T follicular helper cell (primary cell): ENCODE data around the gene PCF11.
"Not testable (repeated sequence)": the region's sequence is repeated elsewhere in the genome, so short reads cannot be mapped to it uniquely, and the experiment has no call there.

ENCODE experiments used
- DNase-seq: peaks from one replicate; pipeline ENCODE4 v3.0.0-alpha.2; 2020; ENCODE audit warnings: low read depth

Gene PCF11

DNA sequence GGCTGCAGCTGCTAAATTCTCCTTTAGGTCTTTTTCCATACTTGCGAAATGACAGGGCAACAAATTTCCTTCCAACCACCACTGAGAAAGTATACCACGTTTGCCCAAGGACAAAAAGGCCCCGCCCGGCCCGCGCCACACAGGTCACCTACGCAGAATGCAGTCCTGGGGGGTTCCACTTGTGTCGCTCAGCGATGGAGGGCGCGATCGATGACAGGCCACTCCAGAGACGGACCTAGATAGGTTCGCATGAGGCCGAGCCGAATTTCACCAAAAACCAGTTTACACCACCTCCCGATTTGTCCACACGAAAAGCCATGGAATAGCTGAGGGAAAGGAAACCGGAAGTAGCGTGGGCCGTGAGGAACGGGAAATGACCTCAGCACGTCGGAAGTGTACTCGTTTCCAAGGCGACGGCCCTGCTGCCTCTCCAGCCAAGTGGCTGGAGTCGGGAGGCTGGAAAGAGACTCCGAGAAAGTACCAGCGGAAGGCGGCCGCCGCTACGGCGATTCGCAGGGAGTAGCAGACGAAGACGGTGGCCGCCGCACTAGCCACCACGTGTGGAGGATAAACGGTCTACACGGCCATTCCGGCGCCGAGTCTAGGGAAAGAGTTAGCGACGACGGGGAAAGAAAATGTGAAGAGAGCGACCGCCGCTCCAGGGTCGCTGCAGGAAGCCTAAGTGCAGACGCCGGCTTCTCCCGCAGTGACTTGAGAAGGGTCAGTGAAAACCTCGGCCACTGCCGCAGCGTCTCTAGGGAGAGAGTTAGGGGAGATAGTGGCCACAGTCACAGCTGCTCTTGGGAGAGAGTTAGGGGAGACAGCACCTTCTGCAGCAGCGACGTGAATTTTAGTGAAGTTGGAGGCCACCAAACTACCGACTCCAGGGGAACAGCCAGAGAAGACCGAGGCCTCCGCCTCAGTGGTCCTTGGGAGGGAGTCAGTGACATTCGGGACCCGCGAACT is 36.7 kb downstream of the PCF11 start, which contains the start of gene ANKRD42:
Gene ANKRD42, plus strand, starts transcription at position 398 of the 966 bp plus-strand sequence. CDS start 959 bp downstream, outside the sequence.
- DNase-seq: peak; percentile 81

DNA sequence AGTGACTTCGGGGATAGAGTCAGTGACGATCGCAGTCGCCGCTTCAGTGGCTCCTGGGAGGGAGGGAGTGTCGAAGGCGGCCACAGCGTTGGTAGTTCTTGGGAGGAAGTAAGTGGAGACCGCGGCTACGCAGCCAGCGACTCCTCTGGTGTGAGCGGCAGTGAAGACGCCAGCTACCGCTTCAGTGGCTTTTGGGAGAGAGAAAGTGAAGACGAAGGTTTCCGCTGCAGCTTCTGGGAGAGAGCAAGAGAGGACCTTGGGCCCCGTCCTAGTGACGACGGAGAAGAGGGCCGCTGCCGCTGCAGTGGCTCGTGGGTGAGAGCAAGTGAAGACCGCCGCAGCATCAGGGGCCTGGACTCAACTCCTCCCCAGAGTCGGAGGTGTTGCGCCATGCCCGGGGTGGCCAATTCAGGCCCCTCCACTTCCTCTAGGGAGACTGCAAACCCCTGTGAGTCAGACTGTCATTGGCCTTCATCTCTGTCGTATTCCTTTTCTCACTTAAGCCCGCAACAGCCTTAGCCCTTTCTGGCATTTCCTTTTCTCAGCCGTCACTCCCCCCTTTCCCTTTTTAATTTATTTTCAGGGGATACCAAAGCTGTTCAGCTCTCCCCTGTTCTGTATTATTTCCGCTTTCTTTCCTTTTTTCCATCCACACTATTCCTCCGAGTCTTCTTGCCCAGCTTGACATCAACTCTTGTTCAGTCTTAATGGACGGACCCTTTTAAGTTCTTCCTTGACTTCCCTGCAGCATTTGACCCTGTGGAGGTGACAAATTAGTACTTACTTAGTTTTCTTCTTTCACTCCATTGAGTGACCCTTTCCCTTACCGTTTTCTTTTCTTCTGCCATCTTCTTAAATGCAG is 37.6 kb downstream of the PCF11 start:
- peak; percentile 46 for DNase-seq

- no peak for DNase-seq
Observed at GRCh38 chr11:83195143-83195466, 38.2 kb downstream of the PCF11 start.

DNA sequence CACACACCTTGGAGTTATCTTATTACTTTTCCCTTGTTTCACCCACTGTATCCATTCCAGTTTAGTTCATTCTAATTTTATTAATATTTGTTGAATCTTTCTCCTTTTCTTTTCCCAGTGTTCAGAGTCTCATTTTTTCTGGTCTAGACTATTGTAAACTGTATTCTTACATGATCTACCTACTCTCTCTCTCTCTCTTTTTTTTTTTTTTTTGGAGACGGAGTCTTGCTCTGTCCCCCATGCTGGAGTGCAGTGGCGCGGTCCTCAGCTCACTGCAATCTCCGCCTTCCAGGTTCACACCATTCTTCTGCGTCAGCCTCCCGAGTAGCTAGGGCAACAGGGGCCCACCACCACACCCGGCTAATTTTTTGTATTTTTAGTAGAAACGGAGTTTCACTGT is 38.7 kb downstream of the PCF11 start:
- no peak for DNase-seq

GRCh38 chr11:83200035-83200434 is 43.1 kb downstream of the PCF11 start:
- no peak for DNase-seq

DNA sequence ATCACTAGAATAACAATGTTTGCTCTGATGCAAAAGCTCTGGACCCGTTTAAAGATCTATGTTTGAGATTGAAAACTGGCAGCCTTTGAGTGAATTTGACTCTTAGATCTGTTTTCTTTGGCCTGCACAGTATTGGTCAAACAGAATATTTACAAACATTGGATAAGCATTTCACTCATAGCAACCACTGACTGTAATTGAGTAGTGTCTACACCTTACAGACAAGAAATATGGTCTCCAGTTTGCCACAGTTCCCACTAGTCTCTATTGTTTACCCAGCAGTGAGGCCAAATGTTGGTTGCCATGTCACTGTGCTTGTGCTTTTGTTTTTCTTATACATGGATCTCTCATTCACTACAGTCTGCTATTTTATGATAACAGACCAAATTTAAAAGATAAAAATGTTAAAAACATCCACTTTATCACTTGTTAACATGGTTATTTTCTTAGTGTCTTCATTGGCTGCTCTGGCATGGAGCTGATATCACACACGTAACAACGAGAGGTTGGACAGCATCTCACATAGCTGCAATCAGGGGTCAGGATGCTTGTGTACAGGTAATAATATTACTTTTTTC is 48.8 kb downstream of the PCF11 start:
- no peak for DNase-seq

DNA sequence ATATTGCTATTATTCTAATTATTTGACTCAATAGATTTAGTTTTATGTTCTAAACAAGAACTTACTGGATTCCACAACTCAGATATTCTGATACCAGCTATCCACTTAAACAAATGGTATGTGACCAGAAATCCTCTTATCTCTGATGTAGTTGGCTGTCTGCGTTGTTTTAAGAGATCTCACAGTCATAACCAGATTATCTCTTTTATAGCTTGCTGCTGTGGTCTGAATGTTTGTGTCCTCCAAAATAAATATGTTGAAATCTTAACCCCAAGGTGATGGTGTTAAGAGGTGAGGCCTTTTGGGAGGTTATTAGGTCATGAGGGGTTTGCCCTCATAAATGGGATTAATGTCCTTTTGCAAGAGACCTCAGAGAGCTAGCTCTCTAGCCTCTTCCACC is 49.3 kb downstream of the PCF11 start:
- DNase-seq: no peak

GRCh38 chr11:83206771-83207382 is 49.9 kb downstream of the PCF11 start:
- DNase-seq: not testable (repeated sequence)

GRCh38 chr11:83219095-83219494 is 62.2 kb downstream of the PCF11 start:
- DNase-seq: no peak

- DNase-seq: no peak
Observed at GRCh38 chr11:83220260-83220659, 63.3 kb downstream of the PCF11 start.

- DNase-seq: no peak
Observed at GRCh38 chr11:83221694-83222093, 64.8 kb downstream of the PCF11 start.

DNA sequence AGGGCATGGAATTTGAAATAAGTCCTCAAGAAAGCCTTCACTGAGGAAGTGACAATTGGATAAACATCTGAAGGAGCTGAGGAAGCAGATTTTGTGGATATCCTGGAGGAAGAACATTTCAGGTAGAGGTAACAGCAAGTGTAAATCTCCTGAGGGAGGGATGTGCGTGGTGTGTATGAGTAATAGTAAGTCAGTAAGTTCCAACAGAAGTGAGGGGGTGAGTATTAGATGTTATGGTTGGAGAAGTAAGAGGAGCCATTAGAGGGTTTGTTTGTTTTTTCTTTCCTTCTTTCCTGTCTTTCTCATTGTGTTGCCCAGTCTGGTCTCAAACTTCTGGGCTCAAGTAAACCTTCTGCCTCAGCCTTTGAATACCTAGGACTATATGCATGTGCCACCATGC is 65.6 kb downstream of the PCF11 start:
- no peak for DNase-seq

GRCh38 chr11:83223457-83223856 is 66.5 kb downstream of the PCF11 start:
- DNase-seq: no peak

DNA sequence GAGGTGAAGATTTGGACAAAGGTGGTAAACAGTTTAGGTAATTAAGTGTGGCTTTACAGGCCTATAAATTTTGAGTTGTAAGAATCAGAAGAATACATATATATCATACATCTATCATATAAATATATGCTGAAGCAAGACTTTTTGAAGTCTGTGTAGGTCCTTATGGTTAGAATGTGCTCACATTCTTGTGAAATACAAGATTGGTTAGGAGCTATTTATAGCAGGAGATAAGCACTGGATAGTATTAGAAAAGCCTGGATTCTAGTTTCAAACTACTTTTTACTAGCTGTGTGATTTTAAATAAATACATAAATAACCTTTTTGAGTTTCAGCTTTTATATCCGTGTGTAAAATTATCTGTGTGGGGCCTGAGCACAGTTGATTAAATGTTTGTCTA is 78.9 kb downstream of the PCF11 start:
- DNase-seq: no peak
